Activated CD4-positive, alpha-beta T cell treated with anti-CD3 and anti-CD28 coated beads, Interleukin-2, amount 10 ng/mL, durations not matched to agents 7 days and 5 days (primary cell): ENCODE measurements around the gene DEDD. TPM values are rescaled to one million over a fixed set of nuclear protein-coding genes. Genes with fewer than 3 reads are reported as not detected.

Source experiments
- CTCF ChIA-PET: fragments of 350-600 bp; sonication (Branson Sonifier 250); formaldehyde crosslinking; loops from one replicate; lab custom pipeline; 2021; ENCODE audit warnings: antibody characterized with exemption; lab: Charles Lee
- POLR2A ChIA-PET: fragments of 350-600 bp; sonication (Branson Sonifier 250); formaldehyde crosslinking; loops from one replicate; lab custom pipeline; 2021; ENCODE audit warnings: antibody characterized with exemption; lab: Charles Lee
- DNase-seq: peaks from one replicate; pipeline ENCODE4 v3.0.0-alpha.2; 2020
- H3K27ac Mint-ChIP-seq: one replicate; pipeline ENCODE4 v1.8.0; 2021; ENCODE audit warnings: mild to moderate bottlenecking, moderate library complexity, mixed read lengths
- H3K27me3 Mint-ChIP-seq: one replicate; pipeline ENCODE4 v1.8.0; 2021; ENCODE audit warnings: mixed read lengths
- H3K36me3 Mint-ChIP-seq: one replicate; pipeline ENCODE4 v1.8.0; 2021; ENCODE audit warnings: low read depth, mixed read lengths
- H3K4me1 Mint-ChIP-seq: one replicate; pipeline ENCODE4 v1.8.0; 2021; ENCODE audit warnings: mixed read lengths
- H3K4me3 Mint-ChIP-seq: one replicate; pipeline ENCODE4 v1.8.0; 2021; ENCODE audit warnings: mild to moderate bottlenecking, moderate library complexity, mixed read lengths
- H3K9me3 Mint-ChIP-seq: one replicate; pipeline ENCODE4 v1.8.0; 2021; ENCODE audit warnings: mixed read lengths
- total RNA-seq, 2 experiments: library from RNA; stranded (reverse); gene quantifications; one replicate each; pipeline ENCODE4 v1.2.3, GENCODE V29; 2021

Gene DEDD
- total RNA-seq, 2 experiments from 2014 or later: 39.8 to 43.1 TPM

DNA sequence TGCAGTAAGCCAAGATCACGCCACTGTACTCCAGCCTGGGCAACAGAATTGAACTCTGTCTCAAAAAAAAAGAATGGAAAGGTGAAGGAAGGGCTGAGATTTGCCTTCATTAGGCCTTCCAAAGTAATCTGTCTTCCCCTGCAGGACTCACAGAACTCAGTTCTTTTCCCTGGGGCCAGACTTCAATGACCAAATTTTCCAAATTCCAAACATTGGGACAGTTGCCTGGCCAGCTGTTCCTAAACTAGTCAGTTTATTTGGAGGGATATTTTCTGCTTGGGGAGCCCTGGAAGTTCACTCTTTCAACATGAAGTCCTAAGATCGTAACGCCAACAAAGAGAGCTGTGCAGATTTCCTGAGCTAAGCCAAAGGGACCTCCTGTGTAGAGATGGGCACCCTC lies 5.4 kb upstream of the DEDD start:
- CTCF ChIA-PET: interaction anchor here (0.6 to 1.3 kb wide), 7 partner anchors 9 to 147 kb away, joined by 3 to 6 read pairs (median 4); partner anchors contain the start of genes ARHGAP30 and PPOX
- Mint-ChIP-seq H3K36me3 (peaks cover 4% of the 10 kb centered on the region), H3K4me1 (peaks cover 13% of the 10 kb centered on the region), H3K9me3 (no peaks in the 10 kb centered on the region), H3K4me3 (no peak overlapping the region), H3K27me3 (no peaks in the 10 kb centered on the region), H3K27ac (no peak overlapping the region)
- no peak for DNase-seq
- POLR2A ChIA-PET: no interaction called here

DNA sequence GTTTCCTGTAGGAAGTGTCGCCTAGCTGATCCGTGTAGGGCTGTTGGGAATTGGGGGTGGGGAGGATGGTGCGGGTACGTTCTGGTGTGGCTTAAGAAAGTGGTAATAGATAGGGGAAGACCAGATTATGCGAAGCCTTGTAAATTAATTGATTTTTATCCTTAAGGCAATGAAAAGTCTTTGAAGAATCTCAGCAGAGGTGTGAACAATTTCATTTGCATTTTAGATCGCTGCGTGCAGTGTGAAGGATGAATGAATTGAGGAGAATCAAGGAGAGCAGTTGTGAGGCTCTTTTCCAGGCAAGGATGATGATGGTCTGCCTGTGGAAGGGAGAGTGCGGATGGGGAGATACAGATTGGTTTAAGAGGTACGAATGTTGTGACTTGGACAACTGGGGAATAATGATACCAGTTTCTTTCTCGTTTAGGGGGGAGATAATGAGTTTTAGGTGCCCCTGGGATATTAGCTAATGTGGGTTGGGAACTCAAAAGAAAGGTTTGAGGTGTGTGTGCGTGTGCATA lies 813 bp upstream of the DEDD start:
- CTCF ChIA-PET: interaction anchor here (0.6 to 1.7 kb wide), 13 partner anchors 12 to 92 kb away, joined by 3 to 7 read pairs (median 5); partner anchors contain the start of genes NIT1, PFDN2, PPOX and TOMM40L
- no peak for DNase-seq
- H3K27me3 Mint-ChIP-seq: no peaks in the 10 kb centered on the region
- H3K9me3 Mint-ChIP-seq: no peaks in the 10 kb centered on the region
- no peak overlapping the region for H3K27ac Mint-ChIP-seq
- H3K36me3 Mint-ChIP-seq: peaks cover 28% of the 10 kb centered on the region
- H3K4me1 Mint-ChIP-seq: peaks cover 43% of the 10 kb centered on the region
- H3K4me3 Mint-ChIP-seq: no peak overlapping the region
- POLR2A ChIA-PET: interaction anchor here (0.6 kb wide), 1 partner anchor 16 kb away, joined by 3 read pairs; no protein-coding TSS in a partner anchor

DNA sequence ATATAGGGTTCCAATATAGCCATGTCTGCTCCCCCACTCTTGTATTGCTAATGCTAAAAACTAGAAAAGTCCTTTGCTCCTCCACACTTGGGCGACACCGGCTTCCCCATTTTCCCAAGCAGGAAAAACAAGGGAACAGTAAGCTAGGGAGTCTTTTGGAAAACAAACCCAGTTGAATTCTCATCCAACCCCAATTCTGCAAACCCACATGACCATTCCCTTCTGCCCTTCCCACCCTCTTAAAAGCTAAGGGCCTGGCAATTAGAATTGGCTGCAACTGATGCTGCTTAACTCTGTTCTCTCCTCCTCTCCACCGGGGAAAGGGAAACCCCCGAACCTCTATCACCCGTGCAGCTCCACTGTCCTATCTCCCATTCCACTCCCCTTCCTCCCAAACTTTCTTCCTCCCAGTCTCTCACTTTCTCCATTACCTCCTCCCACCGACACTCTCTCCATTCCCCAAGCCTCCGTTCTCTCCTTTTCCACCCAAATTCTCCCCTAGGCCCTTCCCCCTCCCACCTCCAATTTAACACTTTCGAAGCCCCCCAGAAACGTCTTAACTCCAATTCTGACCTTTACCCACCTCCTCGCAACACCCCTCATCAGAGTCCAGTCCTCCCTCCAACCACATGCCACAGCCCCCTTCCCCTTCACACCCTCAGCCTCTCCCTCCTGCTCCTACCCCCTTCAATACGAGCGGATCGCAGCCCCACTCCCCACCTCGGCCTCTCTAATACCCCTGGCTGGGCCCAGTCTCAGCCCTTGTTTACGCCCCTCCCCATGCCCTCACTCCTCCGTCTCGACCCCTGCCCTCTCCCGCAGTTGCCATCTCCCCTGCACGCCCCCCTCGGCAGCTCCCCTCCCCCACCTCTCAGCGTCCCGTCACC lies 701 bp downstream of the DEDD start:
- Mint-ChIP-seq H3K27ac (no peak overlapping the region), H3K27me3 (no peaks in the 10 kb centered on the region), H3K4me1 (peaks cover 53% of the 10 kb centered on the region), H3K4me3 (no peak overlapping the region), H3K36me3 (peaks cover 38% of the 10 kb centered on the region), H3K9me3 (no peaks in the 10 kb centered on the region)
- ChIA-PET CTCF (interaction anchor here (0.6 to 1.5 kb wide), 6 partner anchors 12 to 34 kb away, joined by 3 to 7 read pairs (median 4); partner anchors contain the start of gene PPOX), POLR2A (interaction anchor here (0.9 kb wide), 1 partner anchor 22 kb away, joined by 3 read pairs; the partner anchor contains the start of gene UFC1)
- DNase-seq: no peak

DNA sequence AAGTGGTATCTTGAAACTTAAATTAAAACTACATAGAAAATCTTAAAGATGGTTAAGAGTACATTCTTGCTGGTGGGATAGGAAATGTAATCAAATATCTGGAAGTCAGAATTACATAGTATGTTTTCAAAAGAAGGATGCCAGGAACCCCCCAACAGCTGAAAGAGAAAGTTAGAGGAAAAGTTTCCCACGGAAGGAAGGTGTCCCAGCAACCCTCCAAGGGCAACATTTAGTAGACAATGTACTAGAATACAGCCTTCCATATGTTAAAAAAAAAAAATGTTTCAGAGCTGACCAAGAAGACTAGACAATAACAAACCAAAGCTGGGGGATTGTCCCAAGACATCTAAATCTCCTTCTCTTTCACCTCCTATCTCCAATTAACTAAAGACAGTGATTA lies 2.2 kb downstream of the DEDD start:
- Mint-ChIP-seq H3K4me3 (no peak overlapping the region), H3K36me3 (peaks cover 46% of the 10 kb centered on the region), H3K27me3 (no peaks in the 10 kb centered on the region), H3K27ac (no peak overlapping the region), H3K4me1 (peaks cover 59% of the 10 kb centered on the region), H3K9me3 (no peaks in the 10 kb centered on the region)
- POLR2A ChIA-PET: no interaction called here
- DNase-seq: no peak
- CTCF ChIA-PET: interaction anchor here (1.1 kb wide), 1 partner anchor 35 kb away, joined by 3 read pairs; no protein-coding TSS in a partner anchor

DNA sequence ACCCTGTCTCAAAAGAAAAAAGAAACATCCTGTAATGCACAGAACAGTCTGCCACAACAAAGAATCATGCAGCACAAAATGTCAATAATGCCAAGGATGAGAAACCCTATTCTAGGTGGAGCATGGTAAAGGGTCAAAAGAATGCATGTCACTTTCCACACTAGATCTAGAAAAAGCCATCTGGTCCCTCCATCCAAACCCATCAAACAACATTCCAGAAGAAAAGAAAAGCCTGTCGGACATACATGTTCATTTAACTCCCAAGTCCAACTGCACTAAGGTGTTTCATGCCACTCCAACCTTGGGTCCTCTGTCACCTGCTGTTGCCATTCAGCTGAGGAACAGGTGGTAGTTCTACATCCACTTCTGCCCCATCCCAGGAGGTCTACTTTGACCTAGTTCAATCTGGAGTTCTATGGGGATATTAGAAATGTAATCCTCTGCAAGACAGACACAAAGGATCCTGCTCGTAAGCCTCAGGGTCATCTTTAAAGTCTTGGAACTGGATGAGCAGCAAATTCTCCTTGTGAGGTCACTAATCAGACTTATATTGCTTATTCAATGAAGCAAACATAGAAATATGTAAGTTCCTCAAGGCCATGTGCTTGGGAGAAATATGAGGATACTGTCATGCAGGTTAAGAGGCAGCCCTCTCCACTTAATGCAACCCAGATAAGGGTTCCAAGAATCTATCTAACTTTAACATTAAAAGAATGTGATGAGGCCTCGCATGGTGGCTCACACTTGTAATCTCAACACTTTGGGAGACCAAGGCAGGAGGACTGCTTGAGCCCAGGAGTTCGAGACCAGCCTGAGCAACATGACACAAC lies 3.7 kb downstream of the DEDD start:
- DNase-seq: no peak
- Mint-ChIP-seq H3K4me3 (no peak overlapping the region), H3K27me3 (no peaks in the 10 kb centered on the region), H3K27ac (peak overlapping the region; percentile 7), H3K4me1 (peaks cover 56% of the 10 kb centered on the region), H3K9me3 (no peaks in the 10 kb centered on the region), H3K36me3 (peaks cover 51% of the 10 kb centered on the region)
- POLR2A ChIA-PET: no interaction called here
- CTCF ChIA-PET: interaction anchor here (0.7 to 1.9 kb wide), 3 partner anchors 10 to 36 kb away, joined by 3 to 5 read pairs (median 3); no protein-coding TSS in a partner anchor

DNA sequence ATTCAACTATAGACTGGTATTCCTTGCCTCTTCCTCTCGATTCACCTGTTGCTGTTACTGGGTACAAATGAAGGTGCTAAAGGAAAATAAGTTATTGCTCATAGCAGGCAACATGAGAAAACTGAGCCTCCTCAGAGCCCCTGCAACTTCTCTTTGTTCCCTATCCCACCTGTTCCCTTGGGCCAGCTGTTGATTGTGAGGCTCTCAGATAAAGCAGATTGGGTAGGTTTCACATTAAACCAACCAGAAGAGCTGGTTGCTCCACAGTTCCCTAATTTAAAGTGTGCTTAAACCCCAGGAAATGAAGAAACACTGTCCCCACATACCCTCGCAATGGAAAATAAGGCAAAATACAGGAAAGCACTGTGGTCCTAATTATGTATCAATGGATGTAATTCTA lies 4.8 kb downstream of the DEDD start:
- Mint-ChIP-seq H3K4me1 (peaks cover 56% of the 10 kb centered on the region), H3K27ac (no peak overlapping the region), H3K4me3 (no peak overlapping the region), H3K36me3 (peaks cover 58% of the 10 kb centered on the region), H3K27me3 (no peaks in the 10 kb centered on the region), H3K9me3 (no peaks in the 10 kb centered on the region)
- ChIA-PET CTCF (interaction anchor here (0.6 to 1.9 kb wide), 9 partner anchors 9 to 73 kb away, joined by 3 to 5 read pairs (median 3); partner anchors contain the start of genes NIT1 and PFDN2), POLR2A (interaction anchor here (0.6 kb wide), 1 partner anchor 134 kb away, joined by 3 read pairs; no protein-coding TSS in a partner anchor)
- no peak for DNase-seq

DNA sequence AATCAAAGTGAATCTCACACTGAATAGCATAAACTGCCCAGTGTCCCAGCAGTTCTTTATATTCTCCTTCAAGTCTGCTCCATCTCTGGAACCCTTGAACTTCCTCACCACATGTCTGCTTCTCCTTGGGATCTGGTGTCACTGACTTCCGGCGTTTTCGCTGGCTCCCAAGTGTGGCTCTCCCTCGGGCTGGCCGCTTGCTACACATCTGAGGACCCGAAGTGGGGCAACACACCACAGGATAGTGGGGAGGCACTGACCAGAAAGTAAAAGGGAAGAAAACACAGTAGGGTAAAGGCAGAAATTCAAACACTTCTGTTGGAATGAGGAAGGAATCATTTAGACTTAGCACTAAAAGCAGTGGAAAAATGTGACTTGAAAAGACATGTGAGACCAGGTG lies 9.5 kb downstream of the DEDD start:
- no peak for DNase-seq
- ChIA-PET POLR2A (interaction anchor here (0.7 kb wide), 1 partner anchor 266 kb away, joined by 4 read pairs; no protein-coding TSS in a partner anchor), CTCF (interaction anchor here (1.2 to 1.5 kb wide), 2 partner anchors 13 to 27 kb away, joined by 3 read pairs; no protein-coding TSS in a partner anchor)
- peaks cover 51% of the 10 kb centered on the region for H3K4me1 Mint-ChIP-seq
- no peaks in the 10 kb centered on the region for H3K9me3 Mint-ChIP-seq
- no peak overlapping the region for H3K27ac Mint-ChIP-seq
- peaks cover 59% of the 10 kb centered on the region for H3K36me3 Mint-ChIP-seq
- no peaks in the 10 kb centered on the region for H3K27me3 Mint-ChIP-seq
- H3K4me3 Mint-ChIP-seq: no peak overlapping the region

DNA sequence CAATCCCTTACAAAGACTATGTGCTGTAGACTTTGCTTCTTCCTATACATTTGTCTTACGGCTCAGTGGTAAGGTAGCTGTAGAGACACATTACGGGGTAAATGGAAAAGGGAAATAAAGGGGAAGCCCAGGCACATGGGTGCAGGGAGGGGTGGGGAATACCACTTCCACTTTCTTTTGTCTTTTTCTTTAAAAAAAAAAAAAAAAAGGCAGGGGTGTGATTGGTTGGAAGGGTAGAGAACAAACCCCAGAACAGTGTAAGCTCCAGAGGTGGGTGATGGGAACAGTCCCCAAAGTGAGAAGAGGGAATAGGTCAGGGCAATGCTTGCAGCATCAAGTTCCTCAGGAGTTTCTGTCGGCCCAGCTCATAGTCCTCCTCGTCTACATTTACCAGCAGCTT lies 10.6 kb downstream of the DEDD start:
- no peaks in the 10 kb centered on the region for H3K27me3 Mint-ChIP-seq
- CTCF ChIA-PET: interaction anchor here (0.7 to 1.6 kb wide), 8 partner anchors 14 to 354 kb away, joined by 3 to 5 read pairs (median 3); no protein-coding TSS in a partner anchor

DNA sequence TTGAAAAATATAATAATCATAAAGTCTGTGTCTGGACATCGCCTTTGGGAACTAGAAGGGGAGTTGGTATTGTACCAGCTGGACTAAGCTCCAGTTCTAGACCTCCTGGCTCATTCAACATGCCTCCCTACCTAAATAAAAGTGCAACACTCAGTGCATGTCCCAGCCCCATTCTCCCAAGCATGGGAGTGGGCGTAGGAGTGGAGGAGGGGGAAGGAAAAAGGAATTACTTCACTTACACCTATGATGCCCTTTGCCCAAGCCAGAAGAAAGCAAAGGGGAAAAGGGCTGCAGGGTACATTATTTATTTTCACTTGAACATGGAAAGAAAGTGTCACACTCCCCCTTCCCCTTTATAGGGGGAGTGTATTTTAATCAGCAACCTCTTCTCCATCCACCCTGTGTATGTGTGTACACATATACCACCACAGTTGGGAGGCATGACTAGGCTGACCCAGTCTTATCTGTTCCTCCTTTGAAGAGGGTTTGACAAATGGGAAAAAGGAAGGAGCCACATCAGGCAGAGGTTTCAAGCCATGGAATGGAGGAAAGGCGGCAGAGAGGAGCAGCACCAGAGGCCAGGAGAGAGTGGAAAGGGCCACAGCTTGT lies 11.3 kb downstream of the DEDD start:
- Mint-ChIP-seq H3K27ac (peak overlapping the region; percentile 76), H3K4me1 (peaks cover 49% of the 10 kb centered on the region)

More for the DNA sequence above, 10.6 kb downstream of the DEDD start:
- Mint-ChIP-seq H3K9me3 (no peaks in the 10 kb centered on the region), H3K4me3 (no peak overlapping the region), H3K36me3 (peaks cover 53% of the 10 kb centered on the region), H3K27ac (no peak overlapping the region), H3K4me1 (peaks cover 46% of the 10 kb centered on the region)
- DNase-seq: no peak
- POLR2A ChIA-PET: no interaction called here

DNA sequence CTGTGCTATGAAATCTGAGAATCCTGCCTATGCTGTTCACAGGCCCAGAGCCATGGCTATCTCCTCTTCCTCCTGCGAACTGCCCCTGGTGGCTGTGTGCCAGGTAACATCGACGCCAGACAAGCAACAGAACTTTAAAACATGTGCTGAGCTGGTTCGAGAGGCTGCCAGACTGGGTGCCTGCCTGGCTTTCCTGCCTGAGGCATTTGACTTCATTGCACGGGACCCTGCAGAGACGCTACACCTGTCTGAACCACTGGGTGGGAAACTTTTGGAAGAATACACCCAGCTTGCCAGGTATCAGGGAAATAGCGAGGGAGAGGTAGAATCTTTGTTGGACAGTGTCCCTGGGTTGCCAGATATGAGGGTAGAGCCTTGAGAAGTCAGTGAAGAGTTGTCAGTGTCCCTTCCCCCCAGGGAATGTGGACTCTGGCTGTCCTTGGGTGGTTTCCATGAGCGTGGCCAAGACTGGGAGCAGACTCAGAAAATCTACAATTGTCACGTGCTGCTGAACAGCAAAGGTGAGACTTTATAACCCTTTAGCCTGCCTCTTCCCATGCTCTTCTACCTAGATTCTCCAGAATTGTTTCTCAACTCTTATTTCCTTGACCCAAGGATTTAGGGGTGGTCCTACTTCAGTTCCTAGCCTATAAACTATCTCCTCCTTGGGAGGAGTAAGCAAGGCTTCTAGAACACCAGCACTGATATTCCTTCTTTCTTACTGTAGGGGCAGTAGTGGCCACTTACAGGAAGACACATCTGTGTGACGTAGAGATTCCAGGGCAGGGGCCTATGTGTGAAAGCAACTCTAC lies 13.2 kb downstream of the DEDD start:
- Mint-ChIP-seq H3K36me3 (peaks cover 46% of the 10 kb centered on the region), H3K4me1 (peaks cover 57% of the 10 kb centered on the region)
- DNase-seq: peak; percentile 66

More for the DNA sequence above, 11.3 kb downstream of the DEDD start:
- Mint-ChIP-seq H3K9me3 (no peaks in the 10 kb centered on the region), H3K27me3 (no peaks in the 10 kb centered on the region), H3K36me3 (peaks cover 49% of the 10 kb centered on the region), H3K4me3 (no peak overlapping the region)
- POLR2A ChIA-PET: no interaction called here
- no peak for DNase-seq
- CTCF ChIA-PET: interaction anchor here (0.7 to 1.6 kb wide), 5 partner anchors 19 to 53 kb away, joined by 3 to 5 read pairs (median 3); no protein-coding TSS in a partner anchor

More for the DNA sequence above, 13.2 kb downstream of the DEDD start:
- Mint-ChIP-seq H3K9me3 (no peaks in the 10 kb centered on the region), H3K27ac (peak overlapping the region; percentile 92), H3K4me3 (peak overlapping the region; percentile 94), H3K27me3 (no peaks in the 10 kb centered on the region)
- CTCF ChIA-PET: interaction anchor here (0.9 to 3.3 kb wide), 4 partner anchors 9 to 122 kb away, joined by 3 to 25 read pairs (median 4); partner anchors contain the start of gene KLHDC9
- POLR2A ChIA-PET: no interaction called here
